H9 (cell line): ENCODE data around the gene HAUS1. TPM values are rescaled to one million over a fixed set of nuclear protein-coding genes. Genes with fewer than 3 reads are reported as not detected.

Source experiments
- DNase-seq: peaks from one replicate; pipeline ENCODE4 v3.0.0-alpha.2; 2017
- H2AFZ ChIP-seq: one replicate; pipeline ENCODE4 v1.6.1; 2013; ENCODE audit warnings: mild to moderate bottlenecking, low read length, control low read depth, moderate library complexity
- H2AK5ac ChIP-seq: 2 replicates; pipeline ENCODE4 v1.6.1; 2013; ENCODE audit warnings: low read length, control low read depth, mixed read lengths; ENCODE audit not compliant: insufficient read length
- H2BK120ac ChIP-seq: one replicate; pipeline ENCODE4 v1.6.1; 2013; ENCODE audit warnings: low read depth, mild to moderate bottlenecking, low read length, control low read depth, inconsistent platforms; ENCODE audit not compliant: poor library complexity, severe bottlenecking
- H2BK12ac ChIP-seq: 2 replicates; pipeline ENCODE4 v1.6.1; 2013; ENCODE audit warnings: low read length, control low read depth, mixed read lengths, low read depth; ENCODE audit not compliant: insufficient read length
- H2BK15ac ChIP-seq: 2 replicates; pipeline ENCODE4 v1.6.1; 2013; ENCODE audit warnings: low read depth, low read length, control low read depth
- H2BK20ac ChIP-seq: one replicate; pipeline ENCODE4 v1.6.1; 2013; ENCODE audit warnings: low read depth, mild to moderate bottlenecking, low read length, control low read depth, inconsistent platforms; ENCODE audit not compliant: poor library complexity, severe bottlenecking
- H2BK5ac ChIP-seq: 2 replicates; pipeline ENCODE4 v1.6.1; 2013; ENCODE audit warnings: low read length, control low read depth, mixed read lengths; ENCODE audit not compliant: insufficient read length
- H3K14ac ChIP-seq: 2 replicates; pipeline ENCODE4 v1.6.1; 2013; ENCODE audit warnings: low read length, control low read depth; ENCODE audit not compliant: insufficient read depth
- H3K18ac ChIP-seq: 2 replicates; pipeline ENCODE4 v1.6.1; 2013; ENCODE audit warnings: low read depth, mild to moderate bottlenecking, mixed read lengths, low read length, control low read depth; ENCODE audit not compliant: insufficient read length
- H3K23ac ChIP-seq: 2 replicates; pipeline ENCODE4 v1.6.1; 2013; ENCODE audit warnings: low read length, control low read depth, mixed read lengths, low read depth; ENCODE audit not compliant: insufficient read length
- H3K23me2 ChIP-seq: 2 replicates; pipeline ENCODE4 v1.6.1; 2013; ENCODE audit warnings: low read depth, mild to moderate bottlenecking, mixed read lengths, low read length, control low read depth; ENCODE audit not compliant: insufficient read length, poor library complexity, severe bottlenecking
- H3K27ac ChIP-seq: 2 replicates; pipeline ENCODE4 v1.5.1; 2013; ENCODE audit warnings: low read length, control low read depth, mixed read lengths, low read depth; ENCODE audit not compliant: insufficient read length
- H3K27me3 ChIP-seq: 2 replicates; pipeline ENCODE4 v1.6.1; 2013; ENCODE audit warnings: low read length, control low read depth, inconsistent platforms; ENCODE audit not compliant: insufficient read depth
- H3K4ac ChIP-seq: 2 replicates; pipeline ENCODE4 v1.6.1; 2013; ENCODE audit warnings: low read depth, mild to moderate bottlenecking, control low read depth, inconsistent platforms, low read length, moderate library complexity
- H3K4me1 ChIP-seq: 2 replicates; pipeline ENCODE4 v1.6.1; 2013; ENCODE audit warnings: low read length, control low read depth, inconsistent platforms; ENCODE audit not compliant: insufficient read depth
- H3K4me2 ChIP-seq: 2 replicates; pipeline ENCODE4 v1.6.1; 2013; ENCODE audit warnings: low read length, control low read depth, mixed read lengths; ENCODE audit not compliant: insufficient read length, insufficient read depth
- H3K56ac ChIP-seq: 2 replicates; pipeline ENCODE4 v1.6.1; 2013; ENCODE audit warnings: low read depth, mild to moderate bottlenecking, mixed read lengths, low read length, control low read depth; ENCODE audit not compliant: insufficient read length
- H3K79me1 ChIP-seq: 2 replicates; pipeline ENCODE4 v1.6.1; 2013; ENCODE audit warnings: low read depth, mild to moderate bottlenecking, moderate library complexity, low read length, control low read depth, inconsistent platforms; ENCODE audit not compliant: insufficient read depth, poor library complexity, severe bottlenecking
- H3K79me2 ChIP-seq: 2 replicates; pipeline ENCODE4 v1.6.1; 2013; ENCODE audit warnings: low read length, control low read depth, inconsistent platforms; ENCODE audit not compliant: insufficient read depth
- H3K9ac ChIP-seq: 2 replicates; pipeline ENCODE4 v1.6.1; 2013; ENCODE audit warnings: low read length, control low read depth, mixed read lengths; ENCODE audit not compliant: insufficient read length; ENCODE audit errors: extremely low read depth
- H3K9me3 ChIP-seq: one replicate; pipeline ENCODE4 v1.6.1; 2013; ENCODE audit warnings: low read depth, low read length, inconsistent platforms; ENCODE audit not compliant: control insufficient read depth
- H3T11ph ChIP-seq: one replicate; pipeline ENCODE4 v1.6.1; 2013; ENCODE audit warnings: mild to moderate bottlenecking, low read length, control low read depth, inconsistent platforms
- H4K20me1 ChIP-seq: one replicate; pipeline ENCODE4 v1.6.1; 2013; ENCODE audit not compliant: control insufficient read depth, insufficient read length, insufficient read depth
- H4K5ac ChIP-seq: 2 replicates; pipeline ENCODE4 v1.6.1; 2013; ENCODE audit warnings: low read depth, mild to moderate bottlenecking, mixed read lengths, low read length, control low read depth; ENCODE audit not compliant: insufficient read length
- H4K8ac ChIP-seq: replicated peaks from 2 replicates; pipeline ENCODE4 v1.6.1; 2013; ENCODE audit warnings: low read length, control low read depth, mixed read lengths, low read depth; ENCODE audit not compliant: insufficient read length
- H4K91ac ChIP-seq: 2 replicates; pipeline ENCODE4 v1.6.1; 2013; ENCODE audit warnings: low read depth, mild to moderate bottlenecking, moderate library complexity, mixed read lengths, low read length, control low read depth; ENCODE audit not compliant: insufficient read length
- H3K27ac Mint-ChIP-seq, 3 experiments: 2 replicates in 2 of 3; 3 replicates in 1 of 3; pipeline ENCODE4 v1.8.0; 2020 to 2021; ENCODE audit warnings: mixed read lengths in 3 of 3, mild to moderate bottlenecking in 1 of 3, moderate library complexity in 1 of 3
- H3K27me3 Mint-ChIP-seq: 2 replicates; pipeline ENCODE4 v1.8.0; 2021; ENCODE audit warnings: low read depth, mild to moderate bottlenecking, moderate library complexity, mixed read lengths
- H3K36me3 Mint-ChIP-seq, 3 experiments: 2 replicates in 2 of 3; 3 replicates in 1 of 3; pipeline ENCODE4 v1.8.0; 2020 to 2021; ENCODE audit warnings: low read depth in 3 of 3, mixed read lengths in 3 of 3; ENCODE audit not compliant: insufficient read depth in 1 of 3
- H3K4me1 Mint-ChIP-seq, 2 experiments: 2 replicates each; pipeline ENCODE4 v1.8.0; 2020; ENCODE audit warnings: mixed read lengths in 2 of 2
- H3K4me3 Mint-ChIP-seq, 2 experiments: 2 replicates in 1 of 2; 3 replicates in 1 of 2; pipeline ENCODE4 v1.8.0; 2020 to 2021; ENCODE audit warnings: mild to moderate bottlenecking in 2 of 2, mixed read lengths in 2 of 2, moderate library complexity in 1 of 2
- H3K9me3 Mint-ChIP-seq, 2 experiments: 2 replicates in 1 of 2; 3 replicates in 1 of 2; pipeline ENCODE4 v1.8.0; 2020; ENCODE audit warnings: mild to moderate bottlenecking in 2 of 2, mixed read lengths in 2 of 2, moderate library complexity in 1 of 2
- WGBS: extraction: QIAGEN DNeasy Blood & Tissue Kit; methylation state at CpG from one replicate; pipeline ENCODE4 v1.1.7; 2013; ENCODE audit warnings: missing lambda C conversion rate, low lambda C conversion rate, mixed read lengths; ENCODE audit not compliant: insufficient read length; ENCODE audit errors: extremely low coverage; 5-methylcytosine and 5-hydroxymethylcytosine counted together
- total RNA-seq: library from RNA; stranded (reverse); gene quantifications from 2 replicates; pipeline ENCODE4 v1.2.1, GENCODE V29; 2021
- TF ChIP-seq, protein P1 (sequence below): fragments of 200-600 bp; sonication (generic); conservative IDR thresholded peaks from 3 replicates; pipeline ENCODE4 v1.8.0; 2021; ENCODE audit warnings: antibody characterized with exemption, mild to moderate bottlenecking

The HAUS1 gene
- total RNA-seq, 1 experiment from 2014 or later, result 87.0 TPM

- no peak overlapping the region for H3K4me2 ChIP-seq
- H2BK20ac ChIP-seq, result no peak overlapping the region
- TF ChIP-seq, protein P1, sequence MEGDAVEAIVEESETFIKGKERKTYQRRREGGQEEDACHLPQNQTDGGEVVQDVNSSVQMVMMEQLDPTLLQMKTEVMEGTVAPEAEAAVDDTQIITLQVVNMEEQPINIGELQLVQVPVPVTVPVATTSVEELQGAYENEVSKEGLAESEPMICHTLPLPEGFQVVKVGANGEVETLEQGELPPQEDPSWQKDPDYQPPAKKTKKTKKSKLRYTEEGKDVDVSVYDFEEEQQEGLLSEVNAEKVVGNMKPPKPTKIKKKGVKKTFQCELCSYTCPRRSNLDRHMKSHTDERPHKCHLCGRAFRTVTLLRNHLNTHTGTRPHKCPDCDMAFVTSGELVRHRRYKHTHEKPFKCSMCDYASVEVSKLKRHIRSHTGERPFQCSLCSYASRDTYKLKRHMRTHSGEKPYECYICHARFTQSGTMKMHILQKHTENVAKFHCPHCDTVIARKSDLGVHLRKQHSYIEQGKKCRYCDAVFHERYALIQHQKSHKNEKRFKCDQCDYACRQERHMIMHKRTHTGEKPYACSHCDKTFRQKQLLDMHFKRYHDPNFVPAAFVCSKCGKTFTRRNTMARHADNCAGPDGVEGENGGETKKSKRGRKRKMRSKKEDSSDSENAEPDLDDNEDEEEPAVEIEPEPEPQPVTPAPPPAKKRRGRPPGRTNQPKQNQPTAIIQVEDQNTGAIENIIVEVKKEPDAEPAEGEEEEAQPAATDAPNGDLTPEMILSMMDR, result no peak
- no peak overlapping the region for H2BK12ac ChIP-seq
- H2AK5ac ChIP-seq, result no peak overlapping the region
- peaks cover 2% of the 10 kb centered on the region for H3K23me2 ChIP-seq
- no peaks in the 10 kb centered on the region for H3K79me2 ChIP-seq
- H3K14ac ChIP-seq, result no peak overlapping the region
- no peak overlapping the region for H2AFZ ChIP-seq
- no peak overlapping the region for H3K9ac ChIP-seq
- no peaks in the 10 kb centered on the region for H3K4me1 ChIP-seq
- no peak overlapping the region for H3T11ph ChIP-seq
- no peak overlapping the region for H4K8ac ChIP-seq
- no peak overlapping the region for H2BK120ac ChIP-seq
- WGBS, result no CpG with 5 or more reads among the region's 5 CpGs
- peaks cover 0 to 3% of the 10 kb centered on the region in 2 experiments; a peak in 1 of 5 replicates for H3K9me3 Mint-ChIP-seq
- H3K23ac ChIP-seq, result no peak overlapping the region
- no peaks in the 10 kb centered on the region for H3K27me3 ChIP-seq
- no peak overlapping the region; a peak in 1 of 7 replicates for H3K27ac Mint-ChIP-seq
- no peak overlapping the region for H3K4me3 Mint-ChIP-seq
- no peak overlapping the region for H2BK5ac ChIP-seq
- no peak overlapping the region for H3K4ac ChIP-seq
- no peak overlapping the region for H3K18ac ChIP-seq
- no peaks in the 10 kb centered on the region for H3K27me3 Mint-ChIP-seq
- no peaks in the 10 kb centered on the region for H3K79me1 ChIP-seq
- H3K9me3 ChIP-seq, result no peaks in the 10 kb centered on the region
- no peak overlapping the region for H2BK15ac ChIP-seq
- H3K27ac ChIP-seq, result no peak overlapping the region
- H4K5ac ChIP-seq, result no peak overlapping the region
- no peak for DNase-seq
- no peaks in the 10 kb centered on the region for H4K20me1 ChIP-seq
- H3K36me3 Mint-ChIP-seq, result peaks cover 32 to 68% (median 68%) of the 10 kb centered on the region in 3 experiments
- no peak overlapping the region for H4K91ac ChIP-seq
- no peak overlapping the region for H3K56ac ChIP-seq
- H3K4me1 Mint-ChIP-seq, result peaks cover 3 to 5% of the 10 kb centered on the region in 2 experiments
Observed at GRCh38 chr18:46109386-46109785, 5.2 kb downstream of the HAUS1 start.
